Adipose tissue (tissue), 3 donors: ENCODE measurements around the gene NKX2-2. TPM values are rescaled to one million over a fixed set of nuclear protein-coding genes. Genes with fewer than 3 reads are reported as not detected.

Experiments used
- H3K27ac ChIP-seq: one replicate; pipeline ENCODE4 v1.5.1; 2013; ENCODE audit warnings: low read depth, low read length
- WGBS, 3 donors: extraction: QIAGEN DNeasy Blood & Tissue Kit; methylation state at CpG; one replicate each; pipeline ENCODE4 v1.1.7; 2013; 5-methylcytosine and 5-hydroxymethylcytosine counted together
- polyA plus RNA-seq, 3 donors: library from polyadenylated mRNA; stranded (reverse); fragments of 200-250 nt; gene quantifications; one replicate each; pipeline ENCODE4 v1.2.3, GENCODE V29; 2013
- donor health status: healthy with polysubstance abuse.
- donor health status: Bipolar disorder and iron deficiency.
- donor health status: healthy.

The NKX2-2 gene
- 1 to 10 TPM in 1 of 3 donors, under 1 TPM in 1, not detected in 1; 0.06 to 3.9 TPM for polyA plus RNA-seq

GRCh38 chr20:21513881-21514540 is at the start of gene NKX2-2:
TSS of gene NKX2-2 (minus strand) at chr20:21514064. CDS start at chr20:21513669, 395 bp downstream.
- 3 to 9% (median 4%) methylated on average over 45 of the region's 45 CpGs for WGBS, 3 donors
- H3K27ac ChIP-seq: no peak within 1 kb of the TSS

GRCh38 chr20:21562656-21563055 is 48.8 kb upstream of the NKX2-2 start:
- 71 to 78% (median 74%) methylated on average over 5 of the region's 5 CpGs for WGBS, 3 donors
- no peak overlapping the region for H3K27ac ChIP-seq

DNA sequence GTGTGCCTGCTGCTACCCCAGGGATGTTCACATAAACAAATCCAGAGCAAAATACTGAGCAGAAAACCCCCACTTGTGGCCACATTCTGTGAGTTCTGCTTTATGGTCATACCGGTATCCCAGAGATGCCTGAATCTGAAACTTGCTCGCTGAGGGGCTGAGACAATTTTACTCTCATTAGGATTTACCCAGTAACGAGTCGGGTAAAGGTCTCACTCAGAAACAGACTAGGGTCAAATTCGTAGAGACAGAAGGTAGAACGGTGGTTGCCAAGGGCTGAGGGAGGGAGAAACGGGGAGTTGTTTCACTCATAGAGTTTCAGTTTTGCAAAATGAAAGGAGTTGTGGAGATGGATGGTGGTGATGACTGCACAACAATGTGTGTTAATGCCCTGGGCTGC is 45.4 kb upstream of the NKX2-2 start:
- WGBS, 3 donors: 75 to 86% (median 77%) methylated on average over 7 of the region's 7 CpGs
- H3K27ac ChIP-seq: no peak overlapping the region

DNA sequence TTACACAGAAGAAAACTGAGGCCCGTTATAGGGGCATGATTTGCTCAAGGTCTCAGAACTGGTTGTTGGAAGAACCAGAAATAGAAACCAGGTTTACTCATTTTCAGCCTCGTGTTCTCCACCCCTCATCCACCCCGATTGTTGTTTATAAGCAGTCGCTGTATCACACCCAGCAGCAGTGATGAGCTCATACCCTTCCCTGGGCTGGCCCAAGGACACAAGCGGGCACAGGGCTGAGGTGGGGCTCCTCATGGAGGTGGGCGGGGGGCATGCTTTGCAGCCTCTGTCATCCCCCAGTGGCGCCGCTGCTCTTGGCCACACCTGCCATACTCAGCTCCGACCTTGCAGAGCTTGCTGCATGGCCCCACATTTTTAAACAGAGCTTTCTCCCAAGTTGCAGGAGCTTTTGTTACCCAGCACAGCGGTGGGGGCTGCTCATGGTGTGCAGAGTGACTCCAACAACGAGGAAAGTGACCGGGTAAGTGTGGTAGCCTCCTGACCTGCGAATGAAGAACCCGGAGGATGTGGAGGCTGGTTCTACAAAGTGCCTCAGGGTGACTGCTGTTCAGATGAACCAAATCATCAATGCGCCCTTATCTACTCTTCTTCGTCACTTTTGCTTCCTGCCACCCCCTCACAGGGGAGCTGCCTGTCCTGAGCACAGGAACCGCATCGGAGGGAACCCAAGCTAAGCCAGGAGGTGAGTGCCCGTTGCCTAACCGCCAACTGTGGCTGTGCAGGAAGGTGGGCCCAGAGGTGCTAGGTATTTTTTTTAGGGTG is 43.6 kb upstream of the NKX2-2 start:
- H3K27ac ChIP-seq: no peak overlapping the region
- 84 to 86% (median 84%) methylated on average over 20 of the region's 20 CpGs for WGBS, 3 donors

DNA sequence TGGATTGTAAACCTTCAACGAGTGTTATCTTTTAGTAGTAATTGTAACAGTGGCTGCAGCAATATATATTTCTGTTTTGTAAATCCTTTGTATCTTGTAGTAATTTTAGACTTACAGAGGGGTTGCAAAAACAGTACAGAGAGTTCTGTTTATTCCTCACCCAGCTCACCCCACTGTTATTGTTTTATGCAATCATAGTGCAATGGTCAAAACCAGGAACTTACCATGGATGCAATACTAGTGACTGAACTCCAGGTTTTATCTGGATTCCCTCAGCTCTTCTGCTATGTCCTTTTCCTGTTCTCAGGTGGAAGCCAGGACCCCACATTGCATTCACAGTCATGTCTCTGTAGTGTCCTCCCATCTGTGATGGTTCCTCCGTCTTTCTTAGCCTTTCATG is 42.5 kb upstream of the NKX2-2 start:
- 68 to 85% (median 80%) methylated on average over 2 of the region's 2 CpGs for WGBS, 3 donors
- H3K27ac ChIP-seq: no peak overlapping the region

- 60 to 68% (median 65%) methylated on average over 5 of the region's 5 CpGs for WGBS, 3 donors
- H3K27ac ChIP-seq: no peak overlapping the region
These were observed 41.7 kb upstream of the NKX2-2 start for GRCh38 chr20:21555470-21556120.

- 39 to 62% (median 56%) methylated on average over 7 of the region's 7 CpGs for WGBS, 3 donors
These were observed 41.1 kb upstream of the NKX2-2 start for GRCh38 chr20:21554985-21555384.

DNA sequence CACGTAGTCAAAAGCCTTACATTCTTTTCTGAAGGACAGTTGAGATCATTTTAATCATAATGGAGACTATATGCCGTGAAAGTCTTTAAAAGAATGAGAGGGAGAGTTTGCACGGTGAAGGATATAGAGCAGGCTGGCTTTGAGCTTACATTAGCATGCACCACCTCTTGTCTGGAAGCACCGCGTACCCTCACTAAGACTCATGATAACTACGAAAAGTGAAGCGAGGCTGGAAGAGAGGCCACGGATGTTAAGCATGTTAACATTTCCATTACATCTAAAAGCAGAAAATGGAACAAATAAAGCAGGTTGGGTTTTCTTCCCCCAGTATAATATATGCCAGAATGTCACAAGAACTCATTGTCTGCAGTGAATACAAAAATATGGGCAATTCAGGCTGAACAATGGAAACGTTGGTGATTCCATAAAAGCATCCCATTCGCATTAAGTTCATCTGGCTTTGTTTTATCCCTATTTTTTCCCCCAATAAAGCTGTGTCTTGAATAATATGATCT is 40.6 kb upstream of the NKX2-2 start:
- H3K27ac ChIP-seq: no peak overlapping the region
- 70 to 78% (median 77%) methylated on average over 10 of the region's 10 CpGs for WGBS, 3 donors

More at GRCh38 chr20:21554985-21555384, 41.1 kb upstream of the NKX2-2 start:
- no peak overlapping the region for H3K27ac ChIP-seq

GRCh38 chr20:21550587-21550986 is 36.7 kb upstream of the NKX2-2 start:
- WGBS, 3 donors: 65 to 79% (median 74%) methylated on average over 5 of the region's 5 CpGs
- no peak overlapping the region for H3K27ac ChIP-seq

DNA sequence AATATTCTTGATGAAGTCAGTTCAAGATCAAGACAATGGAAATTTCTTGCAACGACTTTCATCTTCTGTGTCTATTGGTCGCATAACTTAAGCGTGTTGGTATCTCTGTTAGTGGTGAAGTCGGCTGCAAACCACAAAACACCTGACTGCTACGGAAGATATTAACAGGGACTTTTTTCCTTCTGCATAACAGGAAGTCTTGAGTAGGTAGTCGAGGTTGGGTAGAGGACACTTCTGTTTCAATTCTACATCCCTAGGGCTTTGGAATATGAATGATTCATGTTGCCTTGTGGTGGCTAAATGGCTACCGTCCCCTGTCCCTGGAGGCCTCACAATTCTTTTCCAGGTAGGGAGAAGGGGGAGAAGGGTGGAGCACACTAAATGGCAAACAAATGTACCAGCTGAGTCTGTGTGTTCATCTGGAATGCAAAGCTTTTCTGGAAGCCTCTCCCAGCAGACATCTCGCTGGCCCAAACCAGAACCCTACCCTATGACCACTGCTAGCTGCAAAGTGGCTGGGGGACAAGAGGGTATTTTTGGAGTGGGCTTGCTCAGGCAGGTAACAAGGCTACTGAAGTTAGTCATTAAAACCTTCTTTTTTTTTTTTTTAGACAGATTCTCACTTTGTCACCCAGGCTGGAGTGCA is 34.6 kb upstream of the NKX2-2 start:
- WGBS, 3 donors: 54 to 64% (median 58%) methylated on average over 8 of the region's 8 CpGs
- H3K27ac ChIP-seq: no peak overlapping the region

GRCh38 chr20:21546355-21546754 is 32.5 kb upstream of the NKX2-2 start:
- 24 to 42% (median 25%) methylated on average over 4 of the region's 4 CpGs for WGBS, 3 donors
- H3K27ac ChIP-seq: no peak overlapping the region

DNA sequence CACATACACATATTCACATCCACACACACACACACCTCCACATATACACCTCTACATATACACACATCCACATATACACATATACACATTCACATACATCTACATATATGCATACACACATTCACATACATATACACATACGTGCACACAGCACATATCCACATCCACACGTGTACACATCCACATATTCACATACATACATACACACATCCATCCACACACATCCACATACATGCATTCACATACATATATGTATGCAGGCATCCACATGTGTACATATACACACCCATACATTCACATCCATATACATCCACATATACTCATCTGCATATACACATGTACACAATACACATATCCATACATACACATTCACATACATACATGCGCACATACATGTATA is 25.6 kb upstream of the NKX2-2 start:
- WGBS, 3 donors: 81 to 83% (median 81%) methylated on average over 3 of the region's 3 CpGs
- H3K27ac ChIP-seq: no peak overlapping the region

DNA sequence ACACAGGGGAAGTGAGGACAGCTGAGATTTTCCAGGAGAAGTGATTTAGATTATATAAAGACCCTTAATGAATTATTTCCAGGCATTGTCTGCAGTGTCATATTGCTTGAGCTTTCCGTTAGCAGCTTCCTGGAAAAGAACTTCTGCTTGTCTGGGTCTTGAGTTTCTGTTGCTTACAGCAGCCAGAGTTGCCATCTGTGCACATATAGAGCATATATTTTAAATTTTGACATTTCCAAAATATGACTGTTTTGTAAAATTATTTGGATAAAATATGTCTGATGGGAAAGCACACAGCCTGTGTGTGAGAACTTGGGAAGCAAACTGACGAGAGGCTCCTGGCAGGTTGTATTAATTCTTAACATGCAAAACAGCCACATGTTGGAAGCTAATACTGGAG is 21.0 kb upstream of the NKX2-2 start:
- no peak overlapping the region for H3K27ac ChIP-seq
- WGBS, 3 donors: 40 to 61% (median 48%) methylated on average over 2 of the region's 2 CpGs

- no peak overlapping the region for H3K27ac ChIP-seq
- WGBS, 3 donors: 34 to 66% (median 63%) methylated on average over 2 of the region's 2 CpGs
These were observed 20.6 kb upstream of the NKX2-2 start for GRCh38 chr20:21534453-21534852.

DNA sequence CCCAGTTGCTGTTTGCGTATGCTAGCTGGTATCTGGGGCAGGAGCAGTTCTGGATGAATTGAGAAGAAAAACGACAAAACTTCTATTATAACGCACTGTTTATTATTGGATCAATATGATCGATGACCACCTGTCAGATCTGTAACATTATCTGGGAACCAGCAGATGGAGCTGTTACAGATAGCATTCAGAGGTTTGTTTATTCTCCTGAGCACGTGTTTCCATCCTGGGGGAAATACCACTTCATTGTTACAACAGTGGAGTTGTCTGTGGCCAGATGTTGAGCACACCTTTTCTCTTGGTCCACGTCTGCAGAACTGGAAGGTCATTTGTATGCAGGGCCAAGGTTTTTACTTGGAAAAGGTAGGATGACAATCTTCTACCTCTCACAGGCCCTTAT is 16.0 kb upstream of the NKX2-2 start:
- H3K27ac ChIP-seq: no peak overlapping the region
- WGBS, 3 donors: 18 to 27% (median 26%) methylated on average over 6 of the region's 6 CpGs

- H3K27ac ChIP-seq: no peak overlapping the region
- 86 to 90% (median 87%) methylated on average over 5 of the region's 5 CpGs for WGBS, 3 donors
These were observed 15.0 kb upstream of the NKX2-2 start for GRCh38 chr20:21528870-21529269.

- WGBS, 3 donors: 77 to 86% (median 83%) methylated on average over 5 of the region's 5 CpGs
- H3K27ac ChIP-seq: no peak overlapping the region
These were observed 14.0 kb upstream of the NKX2-2 start for GRCh38 chr20:21527908-21528307.

- H3K27ac ChIP-seq: no peak overlapping the region
These were observed 12.9 kb upstream of the NKX2-2 start for GRCh38 chr20:21526776-21527175.

GRCh38 chr20:21523895-21524294 is 10.0 kb upstream of the NKX2-2 start:
- no peak overlapping the region for H3K27ac ChIP-seq
- WGBS, 3 donors: 13 to 46% (median 14%) methylated on average over 2 of the region's 2 CpGs
